ENCODE data around the gene RPTOR. TPM values are rescaled to one million over a fixed set of nuclear protein-coding genes. Genes with fewer than 3 reads are reported as not detected.

RPTOR gene
- total RNA-seq, 1 donor from 2014 or later = 32.0 TPM

GRCh38 chr17:80538484-80538883 lies 6.2 kb upstream of the RPTOR start:
- H3K4me1 ChIP-seq (ENCODE audit: insufficient read depth, low read length) = no peaks in the 10 kb centered on the region
- no peak for FAIRE-seq
- H3K4me1 Mint-ChIP-seq (ENCODE audit: low read depth, unreplicated experiment) = no peaks in the 10 kb centered on the region
- no peak overlapping the region for H3K4me2 ChIP-seq (ENCODE audit: low read length)
- H3K4me3 ChIP-seq (ENCODE audit: insufficient read depth, low read depth, low read length) = no peak overlapping the region
- H3K27ac ChIP-seq (ENCODE audit: low read depth, low read length) = no peak overlapping the region
- no peaks in the 10 kb centered on the region for H3K9me3 ChIP-seq (ENCODE audit: insufficient read depth, low read depth, low read length)
- H3K9ac ChIP-seq (ENCODE audit: low read length) = no peak overlapping the region
- DNase-seq (ENCODE audit: low read depth) = no peak
- H3K36me3 Mint-ChIP-seq (ENCODE audit: low read depth, unreplicated experiment) = no peaks in the 10 kb centered on the region
- no peaks in the 10 kb centered on the region for H4K20me1 ChIP-seq (ENCODE audit: insufficient read depth, low read length)
- peaks cover 17% of the 10 kb centered on the region for H3K27me3 Mint-ChIP-seq (ENCODE audit: low read depth, unreplicated experiment)
- H3K79me2 ChIP-seq (ENCODE audit: insufficient read depth, low read length) = no peaks in the 10 kb centered on the region
- H3K27ac Mint-ChIP-seq (ENCODE audit: unreplicated experiment) = no peak overlapping the region
- no peak overlapping the region for H3K4me3 Mint-ChIP-seq (ENCODE audit: unreplicated experiment)
- H3K27me3 ChIP-seq (ENCODE audit: insufficient read depth, low read length) = peaks cover 5% of the 10 kb centered on the region
- no peak overlapping the region for H2AFZ ChIP-seq (ENCODE audit: low read depth, low read length)
- H3K9me3 Mint-ChIP-seq (ENCODE audit: unreplicated experiment) = no peaks in the 10 kb centered on the region
- TF ChIP-seq, protein P1, sequence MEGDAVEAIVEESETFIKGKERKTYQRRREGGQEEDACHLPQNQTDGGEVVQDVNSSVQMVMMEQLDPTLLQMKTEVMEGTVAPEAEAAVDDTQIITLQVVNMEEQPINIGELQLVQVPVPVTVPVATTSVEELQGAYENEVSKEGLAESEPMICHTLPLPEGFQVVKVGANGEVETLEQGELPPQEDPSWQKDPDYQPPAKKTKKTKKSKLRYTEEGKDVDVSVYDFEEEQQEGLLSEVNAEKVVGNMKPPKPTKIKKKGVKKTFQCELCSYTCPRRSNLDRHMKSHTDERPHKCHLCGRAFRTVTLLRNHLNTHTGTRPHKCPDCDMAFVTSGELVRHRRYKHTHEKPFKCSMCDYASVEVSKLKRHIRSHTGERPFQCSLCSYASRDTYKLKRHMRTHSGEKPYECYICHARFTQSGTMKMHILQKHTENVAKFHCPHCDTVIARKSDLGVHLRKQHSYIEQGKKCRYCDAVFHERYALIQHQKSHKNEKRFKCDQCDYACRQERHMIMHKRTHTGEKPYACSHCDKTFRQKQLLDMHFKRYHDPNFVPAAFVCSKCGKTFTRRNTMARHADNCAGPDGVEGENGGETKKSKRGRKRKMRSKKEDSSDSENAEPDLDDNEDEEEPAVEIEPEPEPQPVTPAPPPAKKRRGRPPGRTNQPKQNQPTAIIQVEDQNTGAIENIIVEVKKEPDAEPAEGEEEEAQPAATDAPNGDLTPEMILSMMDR (IDR thresholded peaks at IDR 0.05; ENCODE audit: insufficient read depth, low read depth, low read length) = no peak
- no peak for TF ChIP-seq EZH2 (IDR thresholded peaks at IDR 0.05; ENCODE audit: insufficient read depth, low read length)
- H3K36me3 ChIP-seq (ENCODE audit: insufficient read depth, low read length) = no peaks in the 10 kb centered on the region

- Mint-ChIP-seq H3K9me3 (ENCODE audit: unreplicated experiment) (no peaks in the 10 kb centered on the region), H3K27me3 (ENCODE audit: low read depth, unreplicated experiment) (peaks cover 17% of the 10 kb centered on the region), H3K4me1 (ENCODE audit: low read depth, unreplicated experiment) (no peaks in the 10 kb centered on the region), H3K36me3 (ENCODE audit: low read depth, unreplicated experiment) (no peaks in the 10 kb centered on the region), H3K27ac (ENCODE audit: unreplicated experiment) (no peak overlapping the region), H3K4me3 (ENCODE audit: unreplicated experiment) (no peak overlapping the region)
- H3K79me2 ChIP-seq (ENCODE audit: insufficient read depth, low read length) = no peaks in the 10 kb centered on the region
- no peak for DNase-seq (ENCODE audit: low read depth)
- H3K4me2 ChIP-seq (ENCODE audit: low read length) = peak overlapping the region; percentile 51
- no peaks in the 10 kb centered on the region for H3K36me3 ChIP-seq (ENCODE audit: insufficient read depth, low read length)
- H3K27me3 ChIP-seq (ENCODE audit: insufficient read depth, low read length) = peaks cover 5% of the 10 kb centered on the region
- peak overlapping the region; percentile 59 for H2AFZ ChIP-seq (ENCODE audit: low read depth, low read length)
- H3K4me3 ChIP-seq (ENCODE audit: insufficient read depth, low read depth, low read length) = peak overlapping the region; percentile 7
- H3K9me3 ChIP-seq (ENCODE audit: insufficient read depth, low read depth, low read length) = no peaks in the 10 kb centered on the region
- H4K20me1 ChIP-seq (ENCODE audit: insufficient read depth, low read length) = no peaks in the 10 kb centered on the region
- H3K4me1 ChIP-seq (ENCODE audit: insufficient read depth, low read length) = no peaks in the 10 kb centered on the region
- TF ChIP-seq, protein P1 (IDR thresholded peaks at IDR 0.05; ENCODE audit: insufficient read depth, low read depth, low read length) = no peak
- TF ChIP-seq EZH2 (IDR thresholded peaks at IDR 0.05; ENCODE audit: insufficient read depth, low read length) = no peak
- no peak overlapping the region for H3K9ac ChIP-seq (ENCODE audit: low read length)
- H3K27ac ChIP-seq (ENCODE audit: low read depth, low read length) = no peak overlapping the region
- FAIRE-seq = no peak
These were observed 5.5 kb upstream of the RPTOR start for GRCh38 chr17:80539022-80539641.

GRCh38 chr17:80545499-80545826 lies 825 bp downstream of the RPTOR start:
- no peak for FAIRE-seq
- no peaks in the 10 kb centered on the region for H3K27me3 ChIP-seq (ENCODE audit: insufficient read depth, low read length)
- peak overlapping the region; percentile 95 for H3K4me3 Mint-ChIP-seq (ENCODE audit: unreplicated experiment)
- peaks cover 12% of the 10 kb centered on the region for H3K4me1 ChIP-seq (ENCODE audit: insufficient read depth, low read length)
- peak overlapping the region; percentile 97 for H3K27ac Mint-ChIP-seq (ENCODE audit: unreplicated experiment)
- peak overlapping the region; percentile 99 for H3K9ac ChIP-seq (ENCODE audit: low read length)
- H4K20me1 ChIP-seq (ENCODE audit: insufficient read depth, low read length) = peaks cover 22% of the 10 kb centered on the region
- peaks cover 19% of the 10 kb centered on the region for H3K4me1 Mint-ChIP-seq (ENCODE audit: low read depth, unreplicated experiment)
- peak overlapping the region; percentile 89 for H3K4me2 ChIP-seq (ENCODE audit: low read length)
- H3K27me3 Mint-ChIP-seq (ENCODE audit: low read depth, unreplicated experiment) = peaks cover 6% of the 10 kb centered on the region
- no peaks in the 10 kb centered on the region for H3K9me3 ChIP-seq (ENCODE audit: insufficient read depth, low read depth, low read length)
- peaks cover 57% of the 10 kb centered on the region for H3K79me2 ChIP-seq (ENCODE audit: insufficient read depth, low read length)
- DNase-seq (ENCODE audit: low read depth) = no peak
- H3K27ac ChIP-seq (ENCODE audit: low read depth, low read length) = peak overlapping the region; percentile 97
- peak overlapping the region; percentile 98 for H2AFZ ChIP-seq (ENCODE audit: low read depth, low read length)
- no peaks in the 10 kb centered on the region for H3K36me3 Mint-ChIP-seq (ENCODE audit: low read depth, unreplicated experiment)
- TF ChIP-seq EZH2 (IDR thresholded peaks at IDR 0.05; ENCODE audit: insufficient read depth, low read length) = no peak
- TF ChIP-seq, protein P1 (IDR thresholded peaks at IDR 0.05; ENCODE audit: insufficient read depth, low read depth, low read length) = no peak
- no peaks in the 10 kb centered on the region for H3K9me3 Mint-ChIP-seq (ENCODE audit: unreplicated experiment)
- peak overlapping the region; percentile 99 for H3K4me3 ChIP-seq (ENCODE audit: insufficient read depth, low read depth, low read length)
- no peaks in the 10 kb centered on the region for H3K36me3 ChIP-seq (ENCODE audit: insufficient read depth, low read length)
